Karpas-422 (cell line): ENCODE measurements around the gene LILRB3. TPM values are rescaled to one million over a fixed set of nuclear protein-coding genes. Genes with fewer than 3 reads are reported as not detected.
"Not testable (repeated sequence)": the region's sequence is repeated elsewhere in the genome, so short reads cannot be mapped to it uniquely, and the experiment has no call there.

Experiments used
- DNase-seq: peaks from one replicate; pipeline ENCODE4 v3.0.0-alpha.2; 2015
- H2AFZ ChIP-seq: fragments of 200-600 bp; sonication (generic); 2 replicates; pipeline ENCODE4 v1.6.1; 2014; ENCODE audit warnings: antibody characterized with exemption, low read length, mixed read lengths
- H3K27ac ChIP-seq: fragments of 200-600 bp; sonication (generic); 2 replicates; pipeline ENCODE4 v1.5.1; 2014; ENCODE audit warnings: mild to moderate bottlenecking, low read length, moderate library complexity
- H3K27me3 ChIP-seq: fragments of 200-600 bp; sonication (generic); 2 replicates; pipeline ENCODE4 v1.6.1; 2014; ENCODE audit warnings: low read length, mixed read lengths
- H3K36me3 ChIP-seq: fragments of 200-600 bp; sonication (generic); 2 replicates; pipeline ENCODE4 v1.6.1; 2014; ENCODE audit warnings: low read length, mixed read lengths; ENCODE audit not compliant: insufficient read depth
- H3K4me1 ChIP-seq: fragments of 200-600 bp; sonication (generic); 2 replicates; pipeline ENCODE4 v1.6.1; 2014; ENCODE audit warnings: mild to moderate bottlenecking, low read length, mixed read lengths
- H3K4me2 ChIP-seq: fragments of 200-600 bp; sonication (generic); 2 replicates; pipeline ENCODE4 v1.6.1; 2014; ENCODE audit warnings: low read length, low read depth, mild to moderate bottlenecking; ENCODE audit not compliant: poor library complexity, severe bottlenecking
- H3K4me3 ChIP-seq: fragments of 200-600 bp; sonication (generic); 2 replicates; pipeline ENCODE4 v1.5.1; 2014; ENCODE audit warnings: mild to moderate bottlenecking, antibody characterized with exemption, low read length, mixed read lengths
- H3K79me2 ChIP-seq: fragments of 200-600 bp; sonication (generic); 2 replicates; pipeline ENCODE4 v1.6.1; 2014; ENCODE audit warnings: mild to moderate bottlenecking, low read length, mixed read lengths
- H3K9ac ChIP-seq: fragments of 200-600 bp; sonication (generic); 2 replicates; pipeline ENCODE4 v1.6.0; 2014; ENCODE audit warnings: low read length
- H3K9me2 ChIP-seq: fragments of 200-600 bp; sonication (generic), shearing (Covaris generic); replicated peaks from 2 replicates; pipeline ENCODE4 v1.6.0; 2014; ENCODE audit warnings: mild to moderate bottlenecking, low read length, moderate library complexity; ENCODE audit not compliant: insufficient read depth
- H3K9me3 ChIP-seq: fragments of 300-700, 200-600 bp; sonication (generic); 2 replicates; pipeline ENCODE4 v1.6.1; 2014; ENCODE audit warnings: low read length, mixed read lengths
- H4K20me1 ChIP-seq: fragments of 200-600 bp; sonication (generic); 2 replicates; pipeline ENCODE4 v1.6.1; 2014; ENCODE audit warnings: mild to moderate bottlenecking, antibody characterized with exemption, low read length, low read depth; ENCODE audit not compliant: insufficient read depth
- total RNA-seq: library from RNA; depleted of rRNA; stranded (reverse); fragments of >200 nt; shearing (Covaris generic); gene quantifications from 2 replicates; pipeline ENCODE4 v1.2.3, GENCODE V29; 2014; ENCODE audit warnings: low replicate concordance

The LILRB3 gene
- total RNA-seq, 1 experiment from 2014 or later = not detected

DNA sequence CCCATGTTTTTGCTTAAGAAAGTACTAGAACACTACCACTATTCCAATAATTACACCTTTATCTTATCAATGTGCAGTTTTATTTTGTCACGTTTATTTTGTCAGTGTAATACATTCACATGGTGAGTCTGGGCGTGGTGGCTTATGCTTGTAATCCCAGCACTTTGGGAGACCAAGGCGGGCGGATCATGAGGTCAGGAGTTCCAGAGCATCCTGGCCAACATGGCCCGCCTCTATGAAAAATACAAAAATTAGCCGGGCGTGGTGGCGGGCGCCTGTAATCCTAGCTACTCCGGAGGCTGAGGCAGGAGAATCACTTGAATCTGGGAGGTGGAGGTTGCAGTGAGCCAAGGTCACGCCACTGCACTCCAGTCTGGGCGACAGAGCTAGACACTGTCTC, 28.3 kb downstream of the LILRB3 start:
- H3K9me2 ChIP-seq, H3K9ac ChIP-seq, DNase-seq, H2AFZ ChIP-seq, H3K27ac ChIP-seq, H4K20me1 ChIP-seq, H3K4me3 ChIP-seq, H3K27me3 ChIP-seq, H3K4me2 ChIP-seq, H3K9me3 ChIP-seq: not testable (repeated sequence)
- Histone ChIP-seq H3K4me1 (peaks cover 17% of the 10 kb centered on the region), H3K79me2 (peaks cover 23% of the 10 kb centered on the region), H3K36me3 (peaks cover 13% of the 10 kb centered on the region; the same call in 1 of the 2 replicates)

DNA sequence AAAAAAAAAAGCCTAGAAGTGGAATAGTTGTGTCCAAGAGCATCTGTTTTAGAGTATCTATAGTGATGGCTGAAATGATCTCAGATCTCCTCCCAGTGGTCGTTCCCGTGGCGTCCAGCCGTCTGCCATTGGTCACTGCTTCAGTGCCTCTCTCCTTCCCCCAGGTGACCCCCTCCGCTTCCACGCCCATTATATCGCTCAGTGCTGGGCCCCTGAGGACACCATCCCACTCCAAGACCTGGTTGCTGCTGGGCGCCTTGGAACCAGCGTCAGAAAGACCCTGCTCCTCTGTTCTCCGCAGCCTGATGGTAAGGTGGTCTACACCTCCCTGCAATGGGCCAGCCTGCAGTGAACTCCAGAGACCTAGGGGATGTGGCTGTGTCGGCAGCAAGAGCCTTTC, 29.8 kb downstream of the LILRB3 start:
- Histone ChIP-seq H4K20me1 (no peaks in the 10 kb centered on the region), H3K4me1 (peaks cover 20% of the 10 kb centered on the region), H3K79me2 (peaks cover 34% of the 10 kb centered on the region), H3K27me3 (no peaks in the 10 kb centered on the region), H3K4me2 (no peak overlapping the region), H3K27ac (no peak overlapping the region), H3K9me2 (no peaks in the 10 kb centered on the region), H3K9me3 (no peaks in the 10 kb centered on the region), H2AFZ (no peak overlapping the region), H3K4me3 (no peak overlapping the region), H3K9ac (0 out of 2 replicates have a peak overlapping the region, but pooled peaks have one; percentile 15), H3K36me3 (peaks cover 13% of the 10 kb centered on the region; the same call in 1 of the 2 replicates)
- no peak for DNase-seq

DNA sequence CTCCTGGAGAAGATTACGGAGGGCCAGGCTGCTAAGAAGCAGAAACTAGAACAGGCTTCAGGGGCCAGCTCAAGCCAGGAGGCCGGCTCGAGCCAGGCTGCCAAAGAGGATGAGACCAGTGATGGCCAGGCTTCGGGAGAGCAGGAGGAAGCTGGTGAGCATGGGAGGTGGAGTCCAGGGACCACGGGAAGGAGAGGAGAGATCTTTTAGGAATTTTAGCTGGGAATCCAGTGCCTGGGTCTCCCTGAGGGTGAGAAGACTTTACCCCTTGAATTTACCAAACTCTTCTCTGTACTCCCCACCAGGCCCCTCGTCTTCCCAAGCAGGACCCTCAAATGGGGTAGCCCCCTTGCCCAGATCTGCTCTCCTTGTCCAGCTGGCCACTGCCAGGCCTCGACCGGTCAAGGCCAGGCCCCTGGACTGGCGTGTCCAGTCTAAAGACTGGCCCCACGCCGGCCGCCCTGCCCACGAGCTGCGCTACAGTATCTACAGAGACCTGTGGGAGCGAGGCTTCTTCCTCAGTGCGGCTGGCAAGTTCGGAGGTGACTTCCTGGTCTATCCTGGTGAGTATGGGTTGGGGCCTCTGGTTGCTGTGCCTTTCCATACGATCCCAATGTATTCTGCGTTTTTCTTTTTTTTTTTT, 30.9 kb downstream of the LILRB3 start:
- Histone ChIP-seq H3K79me2 (peaks cover 44% of the 10 kb centered on the region), H3K9me3 (no peaks in the 10 kb centered on the region), H3K9me2 (no peaks in the 10 kb centered on the region), H3K4me1 (peaks cover 22% of the 10 kb centered on the region), H4K20me1 (no peaks in the 10 kb centered on the region), H3K36me3 (peaks cover 17% of the 10 kb centered on the region; the same call in 1 of the 2 replicates), H3K27ac (peak overlapping the region; percentile 83), H3K9ac (peak overlapping the region; percentile 87), H2AFZ (peak overlapping the region; percentile 38; the same call in 1 of the 2 replicates), H3K4me2 (peak overlapping the region; percentile 76), H3K27me3 (no peaks in the 10 kb centered on the region), H3K4me3 (peak overlapping the region; percentile 73)
- no peak for DNase-seq

DNA sequence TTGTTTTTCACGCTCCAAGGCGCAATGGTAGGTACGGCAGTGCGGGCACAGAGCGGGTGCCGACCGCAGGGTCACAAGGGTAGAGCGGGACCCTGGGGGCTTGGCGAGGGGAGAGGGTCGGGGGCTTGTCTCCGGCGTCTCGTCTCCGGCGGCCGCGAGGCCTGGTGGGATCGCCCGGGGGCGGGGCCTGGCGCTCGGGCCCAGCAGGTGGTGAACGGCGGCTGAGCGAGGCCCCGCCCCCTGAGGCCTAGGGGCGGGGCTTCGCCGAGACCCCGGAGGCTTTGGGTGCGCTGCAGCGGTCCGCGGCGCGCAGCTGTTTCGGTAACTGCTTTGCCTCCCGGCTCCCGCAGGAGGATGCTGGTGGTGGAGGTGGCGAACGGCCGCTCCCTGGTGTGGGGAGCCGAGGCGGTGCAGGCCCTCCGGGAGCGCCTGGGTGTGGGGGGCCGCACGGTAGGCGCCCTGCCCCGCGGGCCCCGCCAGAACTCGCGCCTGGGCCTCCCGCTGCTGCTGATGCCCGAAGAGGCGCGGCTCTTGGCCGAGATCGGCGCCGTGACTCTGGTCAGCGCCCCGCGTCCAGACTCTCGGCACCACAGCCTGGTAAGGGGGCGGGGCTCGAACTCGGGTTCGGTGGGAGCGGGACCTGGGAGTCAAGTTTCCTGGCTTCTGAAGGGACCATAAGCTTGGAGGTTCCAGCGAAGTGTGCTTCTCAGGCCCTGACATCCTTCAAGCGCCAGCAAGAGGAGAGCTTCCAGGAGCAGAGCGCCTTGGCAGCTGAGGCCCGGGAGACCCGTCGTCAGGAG, 31.6 kb downstream of the LILRB3 start, which contains the start of gene TSEN34:
Gene TSEN34, plus strand, starts transcription at position 298 of the 800 bp plus-strand sequence. Its CDS starts 57 bp downstream, at position 355.
- peak; percentile 97 for DNase-seq
- H2AFZ ChIP-seq = peak within 1 kb of the TSS; percentile 95
- peak within 1 kb of the TSS; percentile 76 for H3K4me2 ChIP-seq
- peak within 1 kb of the TSS; percentile 83 for H3K27ac ChIP-seq
- peak within 1 kb of the TSS; percentile 73 for H3K4me3 ChIP-seq
- H3K4me1 ChIP-seq = peaks cover 22% of the 10 kb centered on the region
- H3K9me2 ChIP-seq = no peaks in the 10 kb centered on the region
- H3K27me3 ChIP-seq = no peaks in the 10 kb centered on the region
- H3K79me2 ChIP-seq = peaks cover 47% of the 10 kb centered on the region
- no peaks in the 10 kb centered on the region for H4K20me1 ChIP-seq
- H3K9me3 ChIP-seq = no peaks in the 10 kb centered on the region
- peaks cover 17% of the 10 kb centered on the region; the same call in 1 of the 2 replicates for H3K36me3 ChIP-seq
- H3K9ac ChIP-seq = peak within 1 kb of the TSS; percentile 87

DNA sequence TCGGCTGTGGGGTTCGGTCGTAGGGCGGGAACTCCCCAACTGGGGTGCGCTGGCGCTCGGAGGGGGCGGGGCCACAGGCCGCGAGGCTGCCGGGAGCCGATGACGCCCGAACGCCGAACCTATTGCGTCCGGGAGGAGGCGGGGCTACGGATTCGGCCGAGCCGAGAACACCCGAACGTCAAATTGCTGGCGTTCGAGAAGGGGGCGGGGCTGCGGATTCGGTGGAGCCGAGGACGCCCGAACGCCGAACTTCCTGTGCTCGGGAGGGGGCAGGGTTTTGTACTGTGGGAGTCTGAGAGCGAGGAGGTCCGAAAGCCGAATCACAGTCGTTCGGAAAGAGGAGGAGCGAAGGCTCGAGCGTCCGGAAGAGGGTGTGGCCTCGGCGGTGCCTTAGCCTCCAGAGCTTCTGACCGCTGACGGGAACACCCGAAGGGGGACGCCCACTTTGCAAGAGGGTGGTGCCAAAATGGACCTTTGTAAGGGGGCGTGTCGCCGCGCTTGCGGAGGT, 32.2 kb downstream of the LILRB3 start:
- H3K27me3 ChIP-seq = no peaks in the 10 kb centered on the region
- peaks cover 22% of the 10 kb centered on the region for H3K4me1 ChIP-seq
- peak overlapping the region; percentile 76 for H3K4me2 ChIP-seq
- peak overlapping the region; percentile 73 for H3K4me3 ChIP-seq
- H3K79me2 ChIP-seq = peaks cover 47% of the 10 kb centered on the region
- no peaks in the 10 kb centered on the region for H4K20me1 ChIP-seq
- H2AFZ ChIP-seq = peak overlapping the region; percentile 95
- H3K9me3 ChIP-seq = no peaks in the 10 kb centered on the region
- H3K9me2 ChIP-seq = no peaks in the 10 kb centered on the region
- H3K9ac ChIP-seq = peak overlapping the region; percentile 87
- peaks cover 17% of the 10 kb centered on the region; the same call in 1 of the 2 replicates for H3K36me3 ChIP-seq
- H3K27ac ChIP-seq = peak overlapping the region; percentile 83
- DNase-seq = peak; percentile 100

DNA sequence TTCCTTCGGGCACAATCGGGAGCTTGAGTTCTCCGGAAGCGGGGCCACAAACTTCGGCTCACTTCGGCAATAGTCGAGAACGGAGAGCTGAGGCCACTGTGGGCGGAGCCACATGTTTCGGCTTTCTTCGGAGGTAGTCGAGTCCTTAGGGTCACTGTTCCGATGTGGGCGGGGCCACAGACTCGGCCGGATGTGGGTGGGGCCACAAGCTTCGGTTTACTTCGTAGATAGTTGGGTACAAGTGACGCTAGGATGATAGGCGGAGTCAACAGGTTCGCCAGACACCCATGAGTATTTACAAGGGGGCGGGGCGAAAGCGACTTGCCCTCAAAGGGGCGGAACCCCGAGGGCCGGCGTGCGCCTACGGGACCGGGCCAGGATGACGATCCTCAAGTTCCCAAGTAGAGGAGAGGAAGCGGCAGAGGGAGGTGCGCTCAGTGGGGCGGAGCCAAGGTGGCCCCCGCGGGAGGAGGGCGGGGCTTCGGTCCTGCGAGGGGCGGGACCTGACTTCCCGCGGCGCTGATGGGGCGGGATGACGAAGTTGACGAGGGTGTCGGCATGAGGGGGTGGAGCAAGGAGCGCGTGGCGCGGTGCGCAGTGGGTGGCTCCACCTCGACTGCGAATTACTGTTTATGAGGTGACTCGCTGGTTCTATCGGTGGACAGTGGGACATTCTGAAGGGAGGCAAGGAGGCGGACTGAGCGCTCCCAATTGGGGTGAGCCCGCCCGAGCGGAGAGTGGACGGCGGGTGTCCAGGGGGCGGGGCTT, 32.9 kb downstream of the LILRB3 start:
- Histone ChIP-seq H3K9me3 (no peaks in the 10 kb centered on the region), H3K27me3 (no peaks in the 10 kb centered on the region), H3K9ac (peak overlapping the region; percentile 90), H3K27ac (peak overlapping the region; percentile 83), H3K79me2 (peaks cover 47% of the 10 kb centered on the region), H4K20me1 (no peaks in the 10 kb centered on the region), H3K4me1 (peaks cover 22% of the 10 kb centered on the region), H3K4me2 (peak overlapping the region; percentile 90), H3K4me3 (peak overlapping the region; percentile 76), H3K36me3 (peaks cover 17% of the 10 kb centered on the region; the same call in 1 of the 2 replicates), H3K9me2 (no peaks in the 10 kb centered on the region), H2AFZ (no peak overlapping the region; the same call in 1 of the 2 replicates)
- peak; percentile 100 for DNase-seq

DNA sequence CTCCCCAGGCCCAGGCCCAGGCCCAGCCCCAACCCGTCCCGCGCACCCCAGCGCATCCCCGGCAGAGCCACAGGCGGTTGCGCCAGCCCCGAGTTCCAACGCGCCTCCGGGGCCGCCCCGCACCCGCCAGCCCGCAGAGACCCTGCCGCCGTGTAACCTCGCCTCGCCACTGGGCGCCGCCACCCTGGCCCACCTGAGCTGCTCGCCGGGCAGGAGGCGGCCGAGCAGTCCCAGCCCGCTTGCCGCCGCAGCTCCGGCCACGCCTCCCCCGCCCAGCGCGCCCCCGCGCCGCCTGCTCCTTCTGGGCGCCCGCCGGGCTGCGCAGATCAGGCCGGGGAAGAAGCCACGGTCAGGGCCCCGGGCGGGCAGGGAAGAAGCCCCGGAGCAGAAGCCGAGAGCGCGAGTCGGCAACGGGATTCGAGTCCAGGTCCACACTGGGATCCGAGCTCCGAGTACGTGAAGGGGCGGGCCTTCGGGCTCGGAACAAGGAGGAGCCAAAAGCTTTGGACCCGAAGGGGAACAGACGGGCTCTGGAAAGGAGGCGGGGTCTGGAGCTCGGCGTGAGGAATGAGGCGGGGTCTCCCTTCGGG, 33.6 kb downstream of the LILRB3 start, which contains the start of gene MBOAT7:
Gene MBOAT7, minus strand, starts transcription at position 436 of the 590 bp plus-strand sequence. CDS start 1,072 bp downstream, outside the sequence.
- Histone ChIP-seq H3K9me3 (no peaks in the 10 kb centered on the region), H3K4me3 (peak within 1 kb of the TSS; percentile 76), H3K79me2 (peaks cover 47% of the 10 kb centered on the region), H3K9ac (peak within 1 kb of the TSS; percentile 90), H4K20me1 (no peaks in the 10 kb centered on the region), H2AFZ (peak within 1 kb of the TSS; percentile 68), H3K4me1 (peaks cover 22% of the 10 kb centered on the region), H3K9me2 (no peaks in the 10 kb centered on the region), H3K36me3 (peaks cover 15% of the 10 kb centered on the region; the same call in 1 of the 2 replicates), H3K27me3 (no peaks in the 10 kb centered on the region), H3K27ac (peak within 1 kb of the TSS; percentile 83), H3K4me2 (peak within 1 kb of the TSS; percentile 90)
- DNase-seq = no peak
